Esophagus muscularis mucosa (tissue), 3 donors: ENCODE measurements around the gene ZBBX.

Source experiments
- CTCF ChIP-seq, 3 experiments: fragments of 200-600 bp in 2 of 3; fragments of 450-650 bp in 1 of 3; sonication (generic) in 2 of 3; IDR thresholded peaks; one replicate each; pipeline ENCODE4 v1.5.1; 2017 to 2019; ENCODE audit warnings: antibody characterized with exemption in 3 of 3, mild to moderate bottlenecking in 2 of 3, moderate library complexity in 1 of 3
- EP300 ChIP-seq: sonication (generic); formaldehyde crosslinking; IDR thresholded peaks from one replicate; pipeline ENCODE4 v1.6.1; 2017; ENCODE audit warnings: antibody characterized with exemption

- TF ChIP-seq EP300 (no peak), CTCF (IDR thresholded peaks at IDR 0.05) (no peak)
These were observed 2.1 kb upstream of the ZBBX start for GRCh38 chr3:167382155-167382554.
